Body of pancreas (tissue), 4 donors: Measurements from ENCODE around the gene POU3F1. TPM values are rescaled to one million over a fixed set of nuclear protein-coding genes. Genes with fewer than 3 reads are reported as not detected.
A peak's percentile ranks its signal among the peaks of the same experiment; 100 is the strongest.

Source experiments
- ATAC-seq: fragments of 150-250 bp; one replicate; pipeline ENCODE4 v1.9.1; 2016
- DNase-seq, 4 donors: peaks; one replicate each; pipeline ENCODE4 v3.0.0-alpha.2; 2019
- H3K27ac ChIP-seq, 4 donors: fragments of 200-600 bp; sonication (generic); 1 replicate in 3 of 4; 2 replicates in 1 of 4; pipeline versions ENCODE4 v1.5.1 to v1.6.1; 2016 to 2019; ENCODE audit warnings: mild to moderate bottlenecking in 1 of 4, mixed read lengths in 1 of 4, moderate library complexity in 1 of 4
- H3K27me3 ChIP-seq, 2 donors: fragments of 200-600 bp; sonication (generic); one replicate each; pipeline ENCODE4 v1.6.0; 2016; ENCODE audit warnings: mild to moderate bottlenecking in 1 of 2
- H3K36me3 ChIP-seq, 2 donors: fragments of 200-600 bp; sonication (generic); replicated peaks in 1 of 2; 2 replicates each; pipeline ENCODE4 v1.5.1; 2016; ENCODE audit warnings: low read depth in 2 of 2; ENCODE audit not compliant: insufficient read depth in 1 of 2
- H3K4me1 ChIP-seq: fragments of 200-600 bp; sonication (generic); one replicate; pipeline ENCODE4 v1.6.0; 2016
- H3K4me3 ChIP-seq, 2 donors: fragments of 200-600 bp; sonication (generic); 1 replicate in 1 of 2; 2 replicates in 1 of 2; pipeline ENCODE4 v1.5.1; 2016 to 2019
- H3K9me3 ChIP-seq, 3 donors: fragments of 200-600 bp; sonication (generic); 1 replicate in 2 of 3; 2 replicates in 1 of 3; pipeline ENCODE4 v1.5.1; 2016
- CTCF ChIP-seq, 7 experiments: fragments of 450-650 bp in 4 of 7; fragments of 200-600 bp in 3 of 7; sonication (generic) in 3 of 7; IDR thresholded peaks; one replicate each; pipeline ENCODE4 v1.5.1; 2016 to 2019; ENCODE audit warnings: antibody characterized with exemption in 7 of 7
- POLR2A ChIP-seq, 3 donors: fragments of 450-650 bp; IDR thresholded peaks; one replicate each; pipeline ENCODE4 v1.6.1; 2016; ENCODE audit warnings: antibody characterized with exemption in 3 of 3, mild to moderate bottlenecking in 2 of 3
- WGBS, 2 donors: methylation state at CpG; one replicate each; pipeline ENCODE4 v1.1.5; 2017; 5-methylcytosine and 5-hydroxymethylcytosine counted together
- intact Hi-C: fragments of 100-400 bp; cut with DNase I; formaldehyde crosslinking; loops from one replicate; pipeline ENCODE4 v1.15.1; 2023
- total RNA-seq, 2 donors: library from RNA; depleted of rRNA; stranded (reverse); fragments of >200 nt; gene quantifications; one replicate each; pipeline ENCODE4 v1.1.0, GENCODE V29; 2016

Gene POU3F1
- total RNA-seq, 2 donors from 2014 or later, result not detected

GRCh38 chr1:38013227-38013622 is 33.4 kb downstream of the POU3F1 start:
- intact Hi-C loops, result no loop called here
- ATAC-seq (no peak), DNase-seq (no peak)
- H3K27me3 ChIP-seq, result no peaks in the 10 kb centered on the region
- no peak for TF ChIP-seq CTCF (IDR thresholded peaks at IDR 0.05)
- no peak for TF ChIP-seq POLR2A (IDR thresholded peaks at IDR 0.05)
- 2 to 7% methylated on average over 4 of the region's 4 CpGs for WGBS, 2 donors
- H3K27ac ChIP-seq, result peak overlapping the region; percentile 79 to 88 (median 84)
- peaks cover 29% of the 10 kb centered on the region for H3K4me1 ChIP-seq
- H3K9me3 ChIP-seq, result no peaks in the 10 kb centered on the region
- H3K4me3 ChIP-seq, result peak overlapping the region; percentile 33 to 78
- peaks cover 0 to 3% of the 10 kb centered on the region in 2 donors for H3K36me3 ChIP-seq

DNA sequence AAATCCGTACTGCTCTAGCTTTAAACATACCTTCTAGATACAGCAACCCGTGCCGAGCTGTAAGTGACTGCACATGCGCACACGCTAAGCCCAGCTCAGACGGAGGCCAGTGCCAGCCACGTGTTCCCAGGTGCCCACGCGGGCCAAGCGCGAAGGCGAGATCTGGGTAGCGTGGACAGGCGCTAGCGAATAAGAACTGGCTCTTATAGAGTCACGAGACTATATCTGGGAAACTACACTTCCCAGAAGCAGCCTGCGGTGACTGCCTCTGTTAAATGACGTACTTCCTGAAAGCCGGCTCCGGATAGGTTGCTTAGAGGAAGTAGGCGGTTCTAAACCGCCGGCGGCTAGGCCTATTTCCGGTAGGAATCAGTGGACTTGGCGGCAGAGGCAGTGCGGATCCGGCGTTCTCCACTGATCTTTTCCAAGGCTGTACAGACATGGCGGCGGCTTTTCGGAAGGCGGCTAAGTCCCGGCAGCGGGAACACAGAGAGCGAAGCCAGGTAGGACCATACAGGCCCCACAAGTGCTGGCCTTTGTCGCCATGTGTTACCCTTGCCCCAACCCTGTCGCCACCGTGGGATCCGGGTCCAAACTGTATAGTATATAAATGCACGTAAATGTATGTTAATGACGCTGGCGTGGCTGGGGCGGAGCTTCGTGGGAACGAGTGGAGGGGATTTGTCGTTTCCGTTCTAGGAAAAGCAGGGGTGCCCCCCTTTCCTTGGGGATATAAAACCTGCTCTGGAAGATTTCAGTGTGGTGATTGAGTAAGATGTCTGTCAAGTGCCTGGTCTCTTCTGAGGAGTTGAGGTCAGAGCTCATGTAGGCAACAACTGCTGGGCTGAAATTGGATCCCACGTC is 34.0 kb downstream of the POU3F1 start, which contains the start of gene UTP11:
Gene UTP11, plus strand, starts transcription at position 372 of the 864 bp plus-strand sequence. Its CDS starts 69 bp downstream, at position 441.
- intact Hi-C loops, result no loop called here
- 0 to 1% methylated on average over 31 to 49 of the region's 49 CpGs for WGBS, 2 donors
- H3K4me1 ChIP-seq, result peaks cover 29% of the 10 kb centered on the region
- H3K27me3 ChIP-seq, result no peaks in the 10 kb centered on the region
- DNase-seq (peak; percentile 95 to 99 (median 96)), ATAC-seq (peak; percentile 99)
- no peaks in the 10 kb centered on the region for H3K9me3 ChIP-seq
- TF ChIP-seq POLR2A (IDR thresholded peaks at IDR 0.05) (peak in 2 of 3 donors; percentile 83 to 85), CTCF (IDR thresholded peaks at IDR 0.05) (no peak)
- H3K4me3 ChIP-seq, result peak within 1 kb of the TSS; percentile 33 to 78
- peaks cover 0 to 2% of the 10 kb centered on the region in 2 donors for H3K36me3 ChIP-seq
- H3K27ac ChIP-seq, result peak within 1 kb of the TSS; percentile 79 to 88 (median 84)

DNA sequence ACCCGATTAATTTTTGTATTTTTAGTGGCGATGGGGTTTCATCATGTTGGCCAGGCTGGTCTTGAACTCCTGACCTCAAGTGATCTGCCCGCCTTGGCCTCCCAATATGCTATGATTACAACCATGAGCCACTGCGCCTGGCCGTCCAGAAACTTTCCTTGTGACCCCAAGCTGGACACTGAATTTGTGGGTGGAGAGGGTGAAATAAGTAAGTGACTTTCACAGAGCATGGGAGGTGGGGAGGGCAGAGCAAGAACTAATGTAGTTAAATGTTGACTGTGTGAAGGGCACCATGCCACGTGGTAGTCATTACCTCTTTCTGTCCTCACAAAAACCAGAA is 36.8 kb downstream of the POU3F1 start:
- H3K4me1 ChIP-seq, result peaks cover 25% of the 10 kb centered on the region
- DNase-seq (no peak), ATAC-seq (no peak)
- no peak overlapping the region for H3K27ac ChIP-seq
- H3K9me3 ChIP-seq, result no peaks in the 10 kb centered on the region
- no peak for TF ChIP-seq POLR2A (IDR thresholded peaks at IDR 0.05)
- no peak for TF ChIP-seq CTCF (IDR thresholded peaks at IDR 0.05)
- no peaks in the 10 kb centered on the region for H3K27me3 ChIP-seq
- H3K4me3 ChIP-seq, result no peak overlapping the region
- H3K36me3 ChIP-seq, result no peaks in the 10 kb centered on the region
- intact Hi-C loops, result no loop called here
- WGBS, 2 donors, result 69 to 82% methylated on average over 5 to 6 of the region's 6 CpGs

DNA sequence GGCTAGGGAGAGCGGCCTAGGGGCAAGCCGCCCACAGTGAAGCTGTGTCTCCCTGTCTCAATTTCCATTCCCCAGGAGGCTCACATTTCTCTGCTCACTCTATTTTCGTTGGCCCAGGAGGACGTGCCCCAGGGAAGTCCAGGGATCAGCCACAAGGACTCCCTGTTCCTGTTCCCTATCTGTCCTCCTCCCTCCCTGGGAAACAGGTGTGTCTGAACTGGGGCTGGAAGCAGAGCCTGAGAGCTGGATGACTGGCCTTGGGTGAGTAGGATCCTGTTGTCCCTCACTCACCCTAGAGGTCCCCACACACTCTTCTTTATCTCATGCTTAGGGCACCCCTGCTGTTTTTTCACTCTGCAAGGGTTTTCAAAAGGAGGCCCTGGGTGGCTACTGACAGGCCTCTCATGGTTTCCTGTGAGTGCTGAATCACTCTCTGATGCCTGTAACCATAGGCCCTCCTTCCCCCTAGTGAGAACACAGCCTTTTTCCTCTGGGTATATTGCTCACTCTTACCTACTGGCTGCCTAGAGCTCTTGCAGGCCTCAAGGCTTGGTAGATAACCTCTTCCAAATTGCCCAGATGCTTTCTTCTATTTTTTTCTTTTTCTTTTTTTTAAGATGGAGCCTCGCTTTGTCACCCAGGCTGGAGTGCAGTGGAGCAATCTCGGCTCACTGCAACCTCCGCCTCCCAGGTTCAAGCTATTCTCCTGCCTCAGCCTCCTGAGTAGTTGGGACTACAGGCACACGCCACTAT is 37.3 kb downstream of the POU3F1 start:
- Histone ChIP-seq H3K36me3 (no peaks in the 10 kb centered on the region), H3K4me1 (peaks cover 26% of the 10 kb centered on the region), H3K27me3 (no peaks in the 10 kb centered on the region), H3K4me3 (no peak overlapping the region), H3K9me3 (no peaks in the 10 kb centered on the region), H3K27ac (no peak overlapping the region)
- ATAC-seq (no peak), DNase-seq (no peak)
- no peak for TF ChIP-seq CTCF (IDR thresholded peaks at IDR 0.05)
- no peak for TF ChIP-seq POLR2A (IDR thresholded peaks at IDR 0.05)
- 69 to 74% methylated on average over 8 of the region's 8 CpGs for WGBS, 2 donors
- intact Hi-C loops, result no loop called here
